ENCODE data around the gene ATP1A2.

Gene ATP1A2

GRCh38 chr1:160115545-160116282 lies at the start of gene ATP1A2:
TSS of gene ATP1A2 (plus strand) at chr1:160115759. CDS start at chr1:160115862, 103 bp downstream.
- DNase-seq, result no peak

GRCh38 chr1:160066829-160067745 lies 48.5 kb upstream of the ATP1A2 start:
- DNase-seq, result no peak

- DNase-seq, result no peak
Observed at GRCh38 chr1:160068225-160068624, 47.3 kb upstream of the ATP1A2 start.

GRCh38 chr1:160069460-160070231 lies 45.9 kb upstream of the ATP1A2 start, which contains the start of gene KCNJ10:
TSS of gene KCNJ10 (minus strand) at chr1:160070160. CDS start at chr1:160042532, 27,628 bp downstream.
- DNase-seq, result no peak

GRCh38 chr1:160070243-160071163 lies 45.1 kb upstream of the ATP1A2 start:
- no peak for DNase-seq

GRCh38 chr1:160071289-160071688 lies 44.3 kb upstream of the ATP1A2 start:
- no peak for DNase-seq

GRCh38 chr1:160074865-160075264 lies 40.7 kb upstream of the ATP1A2 start:
- no peak for DNase-seq

GRCh38 chr1:160075836-160076235 lies 39.7 kb upstream of the ATP1A2 start:
- DNase-seq, result no peak

- DNase-seq, result no peak
Observed at GRCh38 chr1:160076295-160076694, 39.3 kb upstream of the ATP1A2 start.

- DNase-seq, result no peak
Observed at GRCh38 chr1:160077486-160077885, 38.1 kb upstream of the ATP1A2 start.

- no peak for DNase-seq
Observed at GRCh38 chr1:160078512-160079195, 36.9 kb upstream of the ATP1A2 start.

- DNase-seq, result no peak
Observed at GRCh38 chr1:160079448-160079847, 36.1 kb upstream of the ATP1A2 start.

- DNase-seq, result no peak
Observed at GRCh38 chr1:160080381-160081100, 35.0 kb upstream of the ATP1A2 start.

- no peak for DNase-seq
Observed at GRCh38 chr1:160081261-160081936, 34.2 kb upstream of the ATP1A2 start, which contains the start of gene KCNJ9. TSS of gene KCNJ9 (plus strand) at chr1:160081538. CDS start at chr1:160084031, 2,493 bp downstream.

- DNase-seq, result no peak
Observed at GRCh38 chr1:160082487-160082886, 33.1 kb upstream of the ATP1A2 start.

- DNase-seq, result no peak
Observed at GRCh38 chr1:160082926-160083325, 32.6 kb upstream of the ATP1A2 start.

- DNase-seq, result no peak
Observed at GRCh38 chr1:160083968-160084770, 31.4 kb upstream of the ATP1A2 start.

GRCh38 chr1:160084771-160085321 lies 30.7 kb upstream of the ATP1A2 start:
- no peak for DNase-seq
